Heart left ventricle (tissue), 13 donors: ENCODE data around the gene C14orf180.

Source experiments
- CTCF ChIP-seq, 12 donors: fragments of 200-600 bp; sonication (generic) in 4 of 12; IDR thresholded peaks; one replicate each; pipeline versions ENCODE4 v1.5.0 to v1.8.0; 2018 to 2022; ENCODE audit warnings: antibody characterized with exemption in 12 of 12, mild to moderate bottlenecking in 5 of 12
- POLR2A ChIP-seq, 2 donors: fragments of 450-650 bp; IDR thresholded peaks; one replicate each; pipeline ENCODE4 v1.6.1; 2017; ENCODE audit warnings: antibody characterized with exemption in 2 of 2, mild to moderate bottlenecking in 2 of 2, moderate library complexity in 2 of 2
- donor health status: ischemic (EF 13 %, LVEDD 7.1; RV severe dilation, severe dysfunction).
- donor health status: DM: no; HTN: yes; CAD: no.
- donor health status: DM: no; HTN: no; CAD: no.
- donor health status: ischemic (EF 25% LVEDD 6.9; RV normal size, moderate dysfunction).
- donor health status: ischemic (EF 25% LVEDD 5.7; RV mildly dilated, moderate dysfunction).
- donor health status: ischemic (EF 35%, LVEDD 5.7; RV mildly dilated, moderate dysfunction).
- donor health status: nonischemic (EF 11% LVEDD 7.7; RV severe dilation, severe dysfunction).
- donor health status: DM: yes; HTN: yes; CAD: no.
- donor health status: PGD.
- donor health status: ischemic (EF 29% LVEDD 5.4; RV normal size, mild dysfunction).
- donor health status: nonischemic (EF 23%, LVEDD 6.1; RV moderate dilation, normal function).

GRCh38 chr14:104547998-104548700, 31.4 kb upstream of the C14orf180 start:
- TF ChIP-seq CTCF (IDR thresholded peaks at IDR 0.05) (no peak), POLR2A (IDR thresholded peaks at IDR 0.05) (no peak)
